Left lung (tissue), 10 donors: ENCODE data around the gene GDPD4. TPM values are rescaled to one million over a fixed set of nuclear protein-coding genes. Genes with fewer than 3 reads are reported as not detected.

Experiments
- ATAC-seq: fragments of 200-7000 bp; cut with Tn5 transposase; one replicate; pipeline ENCODE4 v1.9.1; 2020; ENCODE audit warnings: moderate library complexity
- DNase-seq, 4 donors: peaks; one replicate each; pipeline ENCODE4 v3.0.0-alpha.2; 2013 to 2020
- H3K27ac ChIP-seq, 2 donors: fragments of 200-600 bp; sonication (generic) in 1 of 2; one replicate each; pipeline versions ENCODE4 v1.5.0 to v1.8.0; 2020 to 2021
- H3K27me3 ChIP-seq, 2 donors: fragments of 200-600 bp; sonication (generic) in 1 of 2; one replicate each; pipeline versions ENCODE4 v1.5.0 to v1.8.0; 2020 to 2021
- H3K36me3 ChIP-seq, 2 donors: fragments of 200-600 bp; sonication (generic) in 1 of 2; one replicate each; pipeline versions ENCODE4 v1.5.0 to v1.8.0; 2020 to 2021
- H3K4me1 ChIP-seq, 2 donors: fragments of 200-600 bp; one replicate each; pipeline ENCODE4 v1.8.0; 2021
- H3K4me3 ChIP-seq, 2 donors: fragments of 200-600 bp; sonication (generic) in 1 of 2; one replicate each; pipeline versions ENCODE4 v1.5.0 to v1.8.0; 2020 to 2021; ENCODE audit warnings: mild to moderate bottlenecking in 1 of 2
- H3K9me3 ChIP-seq, 2 donors: fragments of 200-600 bp; sonication (generic) in 1 of 2; one replicate each; pipeline versions ENCODE4 v1.5.0 to v1.8.0; 2020 to 2021
- intact Hi-C, 2 donors: fragments of 100-400 bp; cut with DNase I; formaldehyde crosslinking; loops; one replicate each; pipeline versions ENCODE4 v1.11.2 to v1.14.2; 2022
- polyA plus RNA-seq, 6 donors: library from polyadenylated mRNA; unstranded; fragments of 120-200 nt; gene quantifications; one replicate each; pipeline ENCODE4 v1.2.1, GENCODE V29; 2013; ENCODE audit not compliant: insufficient read length in 6 of 6
- total RNA-seq, 2 donors: library from RNA; stranded (reverse); fragmentation: NEBNext Ultra II Directional; extraction: Animal tissue kit (Norgen Biotek cat#: 25700); gene quantifications; one replicate each; pipeline ENCODE4 v1.2.1, GENCODE V29; 2021
- TF ChIP-seq, protein P1 (sequence below), 2 donors: fragments of 200-600 bp; sonication (generic) in 1 of 2; IDR thresholded peaks; one replicate each; pipeline versions ENCODE4 v1.5.0 to v1.8.0; 2021; ENCODE audit warnings: antibody characterized with exemption in 2 of 2
- donor health status: DM: no; HTN: yes; CAD: no.
- donor health status: DM: no; HTN: no; CAD: no.

Gene GDPD4
- total and polyA plus RNA-seq, 8 donors = 0.34 to 0.78 (median 0.55) TPM; not detected in 2

GRCh38 chr11:77203901-77204753 is 97.4 kb downstream of the GDPD4 start:
- no peaks in the 10 kb centered on the region for H3K36me3 ChIP-seq
- intact Hi-C loops = no loop called here
- peak in 1 of 4 donors; percentile 28 for DNase-seq
- no peak overlapping the region for H3K27ac ChIP-seq
- no peak for ATAC-seq
- no peaks in the 10 kb centered on the region for H3K9me3 ChIP-seq
- no peaks in the 10 kb centered on the region for H3K4me1 ChIP-seq
- TF ChIP-seq, protein P1, sequence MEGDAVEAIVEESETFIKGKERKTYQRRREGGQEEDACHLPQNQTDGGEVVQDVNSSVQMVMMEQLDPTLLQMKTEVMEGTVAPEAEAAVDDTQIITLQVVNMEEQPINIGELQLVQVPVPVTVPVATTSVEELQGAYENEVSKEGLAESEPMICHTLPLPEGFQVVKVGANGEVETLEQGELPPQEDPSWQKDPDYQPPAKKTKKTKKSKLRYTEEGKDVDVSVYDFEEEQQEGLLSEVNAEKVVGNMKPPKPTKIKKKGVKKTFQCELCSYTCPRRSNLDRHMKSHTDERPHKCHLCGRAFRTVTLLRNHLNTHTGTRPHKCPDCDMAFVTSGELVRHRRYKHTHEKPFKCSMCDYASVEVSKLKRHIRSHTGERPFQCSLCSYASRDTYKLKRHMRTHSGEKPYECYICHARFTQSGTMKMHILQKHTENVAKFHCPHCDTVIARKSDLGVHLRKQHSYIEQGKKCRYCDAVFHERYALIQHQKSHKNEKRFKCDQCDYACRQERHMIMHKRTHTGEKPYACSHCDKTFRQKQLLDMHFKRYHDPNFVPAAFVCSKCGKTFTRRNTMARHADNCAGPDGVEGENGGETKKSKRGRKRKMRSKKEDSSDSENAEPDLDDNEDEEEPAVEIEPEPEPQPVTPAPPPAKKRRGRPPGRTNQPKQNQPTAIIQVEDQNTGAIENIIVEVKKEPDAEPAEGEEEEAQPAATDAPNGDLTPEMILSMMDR (IDR thresholded peaks at IDR 0.05) = no peak
- H3K27me3 ChIP-seq = no peaks in the 10 kb centered on the region
- no peak overlapping the region for H3K4me3 ChIP-seq

- DNase-seq = peak in 1 of 4 donors; percentile 20
- TF ChIP-seq, protein P1 (IDR thresholded peaks at IDR 0.05) = no peak
- H3K27ac ChIP-seq = no peak overlapping the region
- intact Hi-C loops = no loop called here
- no peaks in the 10 kb centered on the region for H3K27me3 ChIP-seq
- no peak for ATAC-seq
- no peaks in the 10 kb centered on the region for H3K9me3 ChIP-seq
- H3K36me3 ChIP-seq = no peaks in the 10 kb centered on the region
- no peaks in the 10 kb centered on the region for H3K4me1 ChIP-seq
- H3K4me3 ChIP-seq = no peak overlapping the region
These were observed 98.3 kb downstream of the GDPD4 start for GRCh38 chr11:77202941-77203900.

DNA sequence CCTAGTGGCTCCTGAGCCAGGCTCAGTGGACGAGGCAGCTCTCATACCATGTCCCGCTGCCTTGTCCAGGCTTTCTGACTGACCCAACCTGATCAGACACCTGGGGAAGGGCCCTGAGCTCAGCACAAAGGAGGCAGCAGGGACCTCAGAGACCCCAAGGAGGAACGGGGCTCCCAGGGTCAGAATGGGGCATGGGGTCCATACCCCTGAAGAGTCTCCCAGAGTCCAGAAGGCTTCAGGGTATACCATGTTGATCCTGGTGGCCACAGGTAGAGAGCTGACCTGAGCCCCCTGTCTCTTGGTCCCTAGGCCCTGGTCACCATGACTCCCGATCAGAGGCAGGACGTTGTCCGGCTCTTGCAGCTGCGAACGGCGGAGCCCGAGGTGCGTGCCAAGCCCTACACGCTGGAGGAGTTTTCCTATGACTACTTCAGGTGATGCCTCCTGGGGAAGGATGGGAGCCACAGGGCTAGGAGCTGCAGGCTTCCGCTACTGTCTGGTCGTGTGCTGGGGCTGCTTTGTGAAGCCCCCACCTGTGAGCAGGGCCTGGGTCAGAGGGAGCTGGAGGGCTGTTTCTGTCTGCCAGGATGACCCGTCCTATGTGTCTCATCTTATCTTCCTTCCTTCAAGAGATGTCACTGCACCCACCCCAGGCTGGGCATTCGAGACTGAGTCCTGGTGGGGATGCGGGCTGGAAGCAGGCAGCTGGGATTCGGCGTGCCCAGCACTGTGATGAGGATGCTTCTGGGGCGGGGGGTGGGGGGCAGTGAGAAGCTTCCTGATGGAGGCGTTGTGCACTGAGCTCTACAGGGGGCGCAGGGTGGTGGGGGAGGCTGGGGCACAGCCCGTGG is 99.3 kb downstream of the GDPD4 start:
- no peak overlapping the region for H3K4me3 ChIP-seq
- TF ChIP-seq, protein P1 (IDR thresholded peaks at IDR 0.05) = no peak
- H3K4me1 ChIP-seq = no peaks in the 10 kb centered on the region
- no peak overlapping the region for H3K27ac ChIP-seq
- no peaks in the 10 kb centered on the region for H3K36me3 ChIP-seq
- ATAC-seq = no peak
- no peaks in the 10 kb centered on the region for H3K9me3 ChIP-seq
- H3K27me3 ChIP-seq = no peaks in the 10 kb centered on the region
- peak in 1 of 4 donors; percentile 25 for DNase-seq
- intact Hi-C loops = no loop called here

DNA sequence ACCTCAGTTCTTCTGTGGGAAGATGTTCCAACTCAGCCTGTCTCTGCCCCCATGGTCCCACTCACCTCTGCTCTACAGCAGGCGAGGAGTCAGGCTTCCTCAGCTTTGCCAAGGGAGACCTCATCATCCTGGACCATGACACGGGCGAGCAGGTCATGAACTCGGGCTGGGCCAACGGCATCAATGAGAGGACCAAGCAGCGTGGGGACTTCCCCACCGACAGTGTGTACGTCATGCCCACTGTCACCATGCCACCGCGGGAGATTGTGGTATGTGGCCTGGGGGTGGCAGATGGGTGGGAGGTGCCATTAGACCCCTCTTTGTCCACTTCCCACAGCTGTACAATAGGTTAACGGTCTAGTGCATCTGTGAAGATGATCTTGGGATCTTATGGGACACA is 100.1 kb downstream of the GDPD4 start:
- no peak for ATAC-seq
- Histone ChIP-seq H3K4me1 (no peaks in the 10 kb centered on the region), H3K27ac (no peak overlapping the region), H3K27me3 (no peaks in the 10 kb centered on the region), H3K4me3 (no peak overlapping the region), H3K36me3 (no peaks in the 10 kb centered on the region), H3K9me3 (no peaks in the 10 kb centered on the region)
- TF ChIP-seq, protein P1 (IDR thresholded peaks at IDR 0.05) = no peak
- no peak for DNase-seq
- intact Hi-C loops = no loop called here
